ENCODE data around the gene ITIH4.
A peak's percentile ranks its signal among the peaks of the same experiment; 100 is the strongest.
"Not testable (repeated sequence)": the region's sequence is repeated elsewhere in the genome, so short reads cannot be mapped to it uniquely, and the experiment has no call there.

The ITIH4 gene

DNA sequence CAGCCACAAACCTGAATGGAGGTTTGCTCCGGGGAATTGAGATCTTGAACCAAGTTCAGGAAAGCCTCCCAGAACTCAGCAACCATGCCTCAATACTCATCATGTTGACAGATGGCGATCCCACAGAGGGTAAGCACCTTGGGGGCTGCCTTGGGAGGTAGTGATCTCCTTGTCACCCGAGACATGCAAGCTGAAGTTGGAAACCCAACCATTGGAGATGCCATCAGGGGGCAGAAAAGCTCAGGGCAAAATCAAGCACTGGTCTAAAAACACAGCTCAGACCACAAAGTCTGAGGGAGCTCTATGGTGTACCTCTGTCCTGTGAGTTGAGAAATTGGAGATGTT is 47.3 kb downstream of the ITIH4 start:
- DNase-seq (ENCODE audit: low read depth in 3 of 3) = no peak

DNA sequence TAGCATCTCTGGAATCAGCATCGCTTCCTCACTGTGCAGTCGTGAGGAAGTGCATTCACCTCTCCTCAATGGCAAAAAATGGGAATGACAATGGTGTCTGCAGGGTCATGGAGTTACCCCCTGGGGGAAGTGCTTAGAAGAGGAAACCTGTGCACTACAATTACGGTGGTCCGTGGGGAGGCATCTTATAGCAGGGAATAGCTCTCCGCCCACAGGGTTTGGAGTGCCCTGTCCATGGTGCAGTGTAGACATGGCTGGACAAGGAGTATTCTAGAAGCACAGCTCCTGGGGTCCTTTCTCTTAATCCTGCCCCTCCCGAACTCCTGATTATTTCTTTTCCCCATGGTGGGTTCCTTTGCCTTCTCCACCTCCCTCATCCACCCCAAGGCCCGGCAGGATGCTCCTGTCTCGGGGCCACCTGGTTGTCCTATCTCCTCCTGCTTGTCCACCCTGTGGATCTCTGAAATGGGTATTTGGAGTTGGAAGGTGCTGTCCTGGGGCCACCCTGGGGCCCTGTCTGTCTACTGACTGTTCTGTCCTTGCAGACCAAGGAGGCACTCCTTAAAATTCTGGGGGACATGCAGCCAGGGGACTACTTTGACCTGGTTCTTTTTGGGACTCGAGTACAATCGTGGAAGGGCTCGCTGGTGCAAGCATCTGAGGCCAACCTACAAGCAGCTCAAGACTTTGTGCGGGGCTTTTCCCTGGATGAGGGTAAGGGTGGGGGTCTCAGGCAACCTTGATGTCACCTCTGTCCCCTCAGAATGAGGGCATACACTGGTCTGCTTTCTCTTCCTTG is 47.9 kb downstream of the ITIH4 start:
- no peak for DNase-seq (ENCODE audit: low read depth in 3 of 3)

GRCh38 chr3:52781741-52782140 is 48.7 kb downstream of the ITIH4 start:
- no peak for DNase-seq (ENCODE audit: low read depth in 3 of 3)

GRCh38 chr3:52779837-52780585 is 50.5 kb downstream of the ITIH4 start:
- DNase-seq (ENCODE audit: low read depth in 3 of 3) = no peak

DNA sequence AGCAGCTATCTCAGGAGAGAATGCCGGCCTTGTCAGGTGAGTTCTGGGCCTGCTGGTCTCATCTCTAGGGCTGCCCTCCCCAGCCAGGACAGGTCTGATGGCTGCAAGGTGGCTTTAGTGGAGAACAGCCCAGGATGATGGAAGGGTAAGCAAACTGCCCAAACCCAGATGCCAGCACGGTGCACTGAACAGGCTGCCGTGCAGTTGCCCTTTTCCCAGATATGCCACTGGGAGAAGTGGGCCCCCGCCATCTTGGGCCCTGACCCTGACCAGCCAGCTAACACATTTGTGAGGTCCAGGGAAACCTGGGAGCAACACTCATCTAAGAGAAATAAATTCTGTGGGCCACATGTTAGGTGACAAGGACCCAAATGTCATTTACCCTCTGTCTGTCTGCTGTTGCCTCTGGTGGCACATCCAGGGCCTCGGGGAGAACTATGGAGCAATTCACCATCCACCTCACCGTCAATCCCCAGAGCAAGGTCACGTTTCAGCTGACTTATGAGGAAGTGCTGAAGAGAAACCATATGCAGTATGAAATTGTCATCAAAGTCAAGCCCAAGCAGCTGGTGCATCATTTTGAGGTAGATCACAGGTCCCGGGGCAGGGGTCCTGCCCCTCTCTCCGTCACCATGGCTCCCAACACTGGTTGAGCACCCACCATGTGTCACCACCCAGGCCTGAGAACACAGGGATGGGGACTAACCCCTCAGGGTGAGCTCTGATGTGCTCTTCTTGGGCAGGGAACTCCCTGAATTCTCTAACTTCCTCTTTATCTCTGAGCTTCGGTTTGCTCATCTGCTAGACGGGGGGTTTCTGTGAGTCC is 51.2 kb downstream of the ITIH4 start:
- DNase-seq (ENCODE audit: low read depth in 3 of 3) = no peak

GRCh38 chr3:52777959-52778805 is 52.3 kb downstream of the ITIH4 start:
- no peak for DNase-seq (ENCODE audit: low read depth in 3 of 3)

GRCh38 chr3:52777127-52777958 is 53.1 kb downstream of the ITIH4 start, which contains the start of gene ITIH1:
Gene ITIH1, plus strand, starts transcription at chr3:52777599. Its CDS starts 17 bp downstream, at chr3:52777616.
- no peak for DNase-seq (ENCODE audit: low read depth in 3 of 3)

DNA sequence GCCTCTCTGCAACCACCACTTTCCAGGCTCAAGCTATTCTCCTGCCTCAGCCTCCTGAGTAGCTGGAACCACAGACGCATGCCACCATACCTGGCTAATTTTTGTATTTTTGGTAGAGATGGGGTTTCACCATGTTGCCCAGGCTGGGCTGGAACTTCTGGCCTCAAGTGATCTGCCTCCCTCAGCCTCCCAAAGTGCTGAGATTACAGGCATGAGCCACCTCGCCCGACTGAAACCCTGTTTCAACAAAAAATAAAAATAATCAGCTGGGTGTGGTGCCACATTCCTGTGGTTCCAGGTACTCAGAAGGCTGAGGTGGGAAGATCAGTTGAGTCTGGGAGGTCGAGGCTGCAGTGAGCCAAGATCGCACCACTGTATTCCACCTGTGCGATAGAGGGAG is 54.0 kb downstream of the ITIH4 start:
- not testable (repeated sequence) for DNase-seq (ENCODE audit: low read depth in 3 of 3)

DNA sequence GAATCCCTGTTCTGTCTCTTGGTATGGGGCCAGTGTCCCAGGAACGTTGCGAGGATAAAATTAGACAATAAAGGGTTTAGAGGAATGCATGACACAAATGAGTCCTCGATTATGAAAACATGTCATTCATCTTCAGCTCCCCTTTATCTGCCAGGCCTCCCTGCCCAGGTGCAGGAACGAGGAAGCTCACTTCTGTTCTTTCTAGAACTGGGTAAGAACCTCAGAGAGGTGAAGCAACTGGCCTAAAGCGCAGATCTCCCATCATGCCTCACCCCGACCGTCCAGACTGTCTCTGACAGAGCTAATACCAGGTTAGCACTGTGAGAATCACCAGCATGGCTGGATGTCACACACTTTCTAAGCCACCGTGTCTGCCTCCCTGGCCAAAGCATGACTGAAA is 54.6 kb downstream of the ITIH4 start:
- no peak for DNase-seq (ENCODE audit: low read depth in 3 of 3)

- no peak for DNase-seq (ENCODE audit: low read depth in 3 of 3)
Observed at GRCh38 chr3:52774901-52775864, 55.3 kb downstream of the ITIH4 start.

GRCh38 chr3:52774066-52774713 is 56.3 kb downstream of the ITIH4 start:
- DNase-seq (ENCODE audit: low read depth in 3 of 3) = no peak

DNA sequence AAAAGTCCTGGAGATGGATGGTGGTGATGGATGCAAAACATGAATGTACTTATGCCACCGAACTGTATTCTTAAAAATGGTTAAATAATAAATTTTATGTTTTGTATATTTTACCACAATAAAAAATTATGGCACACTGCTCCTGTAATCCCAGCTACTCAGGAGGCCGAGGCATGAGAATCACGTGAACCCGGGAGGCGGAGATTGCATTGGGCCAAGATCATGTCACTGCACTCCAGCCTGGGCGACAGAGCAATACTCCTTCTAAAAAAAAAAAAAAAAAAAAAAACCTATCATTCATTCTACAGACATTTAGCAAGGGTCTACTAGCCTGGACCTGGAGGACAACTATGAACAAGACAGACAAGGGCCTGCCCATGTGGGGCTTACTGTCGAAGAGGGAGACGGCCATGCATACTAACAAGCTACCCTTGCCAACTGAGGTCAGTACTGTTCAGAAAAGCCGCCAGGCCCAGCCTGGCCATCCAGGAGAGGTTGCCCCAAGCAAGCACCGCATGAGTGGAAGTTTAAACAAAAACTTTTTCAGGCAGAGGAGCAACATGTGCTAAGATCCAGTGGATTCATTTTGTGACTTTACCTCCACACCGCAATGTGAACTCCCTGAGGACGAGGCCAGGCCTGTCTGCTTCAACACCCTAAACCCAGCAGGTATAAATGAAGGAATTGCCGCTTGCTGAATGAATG is 57.0 kb downstream of the ITIH4 start:
- no peak for DNase-seq (ENCODE audit: low read depth in 3 of 3)

- no peak for DNase-seq (ENCODE audit: low read depth in 3 of 3)
Observed at GRCh38 chr3:52771702-52772101, 58.8 kb downstream of the ITIH4 start.

GRCh38 chr3:52771334-52771681 is 59.2 kb downstream of the ITIH4 start:
- DNase-seq (ENCODE audit: low read depth in 3 of 3) = no peak

GRCh38 chr3:52770496-52771333 is 59.8 kb downstream of the ITIH4 start, which contains the start of gene NEK4:
Gene NEK4, minus strand, starts transcription at chr3:52770940. Its CDS starts 194 bp downstream, at chr3:52770746.
- peak; percentile 62 to 80 (median 65) for DNase-seq (ENCODE audit: low read depth in 3 of 3)

DNA sequence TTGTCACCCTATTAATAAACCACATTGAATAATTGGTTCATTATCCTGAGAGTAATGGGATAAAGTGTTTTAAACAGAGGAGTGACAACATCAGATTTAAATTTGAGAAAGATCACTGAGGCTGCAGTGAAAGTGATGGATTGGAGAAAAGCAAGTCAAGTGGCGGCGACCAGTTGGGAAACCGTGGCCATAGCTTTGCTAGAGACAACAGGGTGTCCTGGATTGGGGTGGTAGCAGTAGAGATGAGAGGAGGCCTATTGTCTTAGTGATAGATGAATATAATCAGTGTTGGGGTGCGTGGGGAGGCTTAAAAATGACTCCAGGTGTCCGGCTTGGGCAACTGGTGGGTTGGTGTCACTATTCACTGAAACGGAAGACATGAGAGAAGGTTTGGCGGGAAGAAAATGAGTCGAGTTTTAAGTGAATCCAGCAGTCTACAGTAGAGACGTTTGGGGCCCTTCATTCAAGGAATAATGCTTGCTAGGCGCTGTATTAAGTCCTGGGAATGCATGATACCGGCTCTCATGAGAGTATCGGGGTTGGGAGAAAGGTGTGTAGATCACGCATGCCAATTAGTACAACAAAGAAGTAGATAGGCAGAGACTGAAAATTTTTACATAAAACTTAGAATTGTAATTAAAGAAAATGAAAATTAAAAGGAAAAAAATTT is 60.6 kb downstream of the ITIH4 start:
- no peak for DNase-seq (ENCODE audit: low read depth in 3 of 3)

DNA sequence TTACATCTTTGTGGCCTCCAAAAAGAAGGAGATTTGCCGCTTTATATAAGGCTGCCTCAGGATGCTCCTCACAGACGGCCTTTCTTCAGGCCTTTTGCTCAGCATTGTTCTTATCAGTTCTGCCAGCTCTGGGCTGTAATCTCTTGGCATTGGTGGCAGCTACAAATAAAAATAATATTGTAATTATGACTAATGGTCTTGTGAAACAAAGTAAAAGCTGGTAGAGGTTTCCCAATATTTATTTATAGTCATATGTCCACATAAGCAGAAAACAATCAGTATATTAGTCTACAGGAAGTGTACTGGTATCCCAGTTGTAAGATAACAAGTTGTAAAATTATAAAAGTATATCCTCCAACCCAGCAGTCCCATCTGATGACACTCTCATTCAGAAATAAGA is 67.0 kb downstream of the ITIH4 start:
- DNase-seq (ENCODE audit: low read depth in 3 of 3) = no peak
